WTC11 (cell line): ENCODE data around the gene RIMBP2. TPM values are rescaled to one million over a fixed set of nuclear protein-coding genes. Genes with fewer than 3 reads are reported as not detected.

Source experiments
- ATAC-seq: fragments of 200-7000 bp; cut with Tn5 transposase; 2 replicates; pipeline ENCODE4 v1.10.0; 2021; ENCODE audit warnings: mild to moderate bottlenecking, moderate library complexity
- CTCF ChIA-PET: fragments of 300-600 bp; sonication (Branson Sonifier 250); formaldehyde crosslinking; loops from one replicate; lab custom pipeline; 2021; ENCODE audit warnings: antibody characterized with exemption; lab: Charles Lee
- POLR2A ChIA-PET: fragments of 350-600 bp; sonication (Branson Sonifier 250); formaldehyde crosslinking; loops from one replicate; lab custom pipeline; 2021; ENCODE audit warnings: antibody characterized with exemption; lab: Charles Lee
- DNase-seq: peaks from one replicate; pipeline ENCODE4 v3.0.0; 2021; ENCODE audit warnings: low spot score
- H3K27ac Mint-ChIP-seq: 2 replicates; pipeline ENCODE4 v1.8.0; 2021; ENCODE audit warnings: mixed read lengths
- H3K27me3 Mint-ChIP-seq: 2 replicates; pipeline ENCODE4 v1.8.0; 2021; ENCODE audit warnings: low read depth, mild to moderate bottlenecking, moderate library complexity, mixed read lengths
- H3K36me3 Mint-ChIP-seq: 2 replicates; pipeline ENCODE4 v1.8.0; 2021; ENCODE audit warnings: mixed read lengths
- H3K4me1 Mint-ChIP-seq: 2 replicates; pipeline ENCODE4 v1.8.0; 2022; ENCODE audit warnings: mixed read lengths
- H3K4me3 Mint-ChIP-seq: 2 replicates; pipeline ENCODE4 v1.8.0; 2021; ENCODE audit warnings: mild to moderate bottlenecking, moderate library complexity, mixed read lengths
- H3K9me3 Mint-ChIP-seq: 2 replicates; pipeline ENCODE4 v1.8.0; 2021; ENCODE audit warnings: mixed read lengths
- AFF4 ChIP-seq: sonication (generic); formaldehyde crosslinking; IDR thresholded peaks from 2 replicates; pipeline ENCODE4 v1.8.1; 2023; ENCODE audit warnings: mild to moderate bottlenecking, missing genetic modification reagents, borderline replicate concordance
- ATF2 ChIP-seq: sonication (generic); formaldehyde crosslinking; IDR thresholded peaks from 2 replicates; pipeline ENCODE4 v1.8.1; 2022; ENCODE audit warnings: low read depth, missing genetic modification reagents, borderline replicate concordance
- CREB1 ChIP-seq: sonication (generic); formaldehyde crosslinking; IDR thresholded peaks from 2 replicates; pipeline ENCODE4 v1.8.0; 2023; ENCODE audit warnings: mild to moderate bottlenecking, missing genetic modification reagents
- CREM ChIP-seq: sonication (generic); formaldehyde crosslinking; IDR thresholded peaks from 2 replicates; pipeline ENCODE4 v1.8.1; 2022; ENCODE audit warnings: mild to moderate bottlenecking, missing genetic modification reagents, moderate library complexity
- CTCF ChIP-seq: fragments of 200-600 bp; IDR thresholded peaks from 2 replicates; pipeline ENCODE4 v1.8.0; 2022; ENCODE audit warnings: antibody characterized with exemption
- ESRRA ChIP-seq: sonication (generic); formaldehyde crosslinking; IDR thresholded peaks from 2 replicates; pipeline ENCODE4 v1.8.1; 2022; ENCODE audit warnings: mild to moderate bottlenecking, missing genetic modification reagents, borderline replicate concordance
- GABPB1 ChIP-seq: sonication (generic); formaldehyde crosslinking; IDR thresholded peaks from 2 replicates; pipeline ENCODE4 v1.8.1; 2023; ENCODE audit warnings: mild to moderate bottlenecking, missing genetic modification reagents
- IRF2 ChIP-seq: sonication (generic); formaldehyde crosslinking; IDR thresholded peaks from 2 replicates; pipeline ENCODE4 v1.8.0; 2022; ENCODE audit warnings: low read depth, missing genetic modification reagents, borderline replicate concordance
- NFE2L1 ChIP-seq: sonication (generic); formaldehyde crosslinking; IDR thresholded peaks from 2 replicates; pipeline ENCODE4 v1.8.1; 2023; ENCODE audit warnings: missing genetic modification reagents
- NFYB ChIP-seq: sonication (generic); formaldehyde crosslinking; conservative IDR thresholded peaks from 2 replicates; pipeline ENCODE4 v1.8.0; 2022; ENCODE audit warnings: low read depth, missing genetic modification reagents
- SOX15 ChIP-seq: fragments of 250-450 bp; sonication (Bioruptor Pico); IDR thresholded peaks from 2 replicates; pipeline ENCODE4 v1.9.0; 2021; ENCODE audit warnings: mild to moderate bottlenecking
- TEAD4 ChIP-seq: sonication (generic); formaldehyde crosslinking; IDR thresholded peaks from 2 replicates; pipeline ENCODE4 v1.8.0; 2022; ENCODE audit warnings: mild to moderate bottlenecking, missing genetic modification reagents
- TP53 ChIP-seq: sonication (generic); formaldehyde crosslinking; IDR thresholded peaks from 2 replicates; pipeline ENCODE4 v1.8.1; 2023; ENCODE audit warnings: mild to moderate bottlenecking, missing genetic modification reagents
- ZBTB43 ChIP-seq: sonication (generic); formaldehyde crosslinking; IDR thresholded peaks from 2 replicates; pipeline ENCODE4 v1.8.1; 2023; ENCODE audit warnings: mild to moderate bottlenecking, missing genetic modification reagents
- ZMAT4 ChIP-seq: fragments of 250-450 bp; sonication (Bioruptor Pico); IDR thresholded peaks from 2 replicates; pipeline ENCODE4 v1.9.0; 2021; ENCODE audit warnings: mild to moderate bottlenecking
- ZNF532 ChIP-seq: fragments of 250-450 bp; sonication (Bioruptor Pico); IDR thresholded peaks from 2 replicates; pipeline ENCODE4 v1.9.0; 2021; ENCODE audit warnings: mild to moderate bottlenecking, borderline replicate concordance
- ZSCAN18 ChIP-seq: fragments of 250-450 bp; sonication (Bioruptor Pico); IDR thresholded peaks from 2 replicates; pipeline ENCODE4 v2.1.2; 2022; ENCODE audit warnings: mild to moderate bottlenecking, moderate library complexity
- total RNA-seq: library from RNA; stranded (reverse); gene quantifications from 3 replicates; pipeline ENCODE4 v1.2.3, GENCODE V29; 2021

Gene RIMBP2
- total RNA-seq, 1 experiment from 2014 or later, result 2.6 TPM

- TF ChIP-seq ZBTB43 (CRISPR knock-in tag) (no peak), GABPB1 (no peak), TEAD4 (CRISPR knock-in tag) (no peak)
Measured at GRCh38 chr12:130484221-130484620, 231.9 kb downstream of the RIMBP2 start (continued).

- no peaks in the 10 kb centered on the region for H3K27me3 Mint-ChIP-seq
- H3K4me3 Mint-ChIP-seq, result no peak overlapping the region
- peaks cover 4% of the 10 kb centered on the region; the same call in 1 of the 2 replicates for H3K9me3 Mint-ChIP-seq
- peaks cover 18% of the 10 kb centered on the region for H3K4me1 Mint-ChIP-seq
- no peak overlapping the region for H3K27ac Mint-ChIP-seq
- DNase-seq (no peak), ATAC-seq (no peak)
- ChIA-PET CTCF (no interaction called here), POLR2A (no interaction called here)
- TF ChIP-seq IRF2 (no peak), SOX15 (CRISPR knock-in tag) (no peak), ZMAT4 (CRISPR knock-in tag) (no peak), NFE2L1 (no peak), CREM (CRISPR knock-in tag) (no peak)
- no peaks in the 10 kb centered on the region for H3K36me3 Mint-ChIP-seq
Measured at GRCh38 chr12:130483616-130484180, 232.4 kb downstream of the RIMBP2 start.

GRCh38 chr12:130482448-130482847 lies 233.7 kb downstream of the RIMBP2 start:
- peak overlapping the region; percentile 60; the same call in 1 of the 2 replicates for H3K27ac Mint-ChIP-seq
- H3K4me3 Mint-ChIP-seq, result no peak overlapping the region
- no peaks in the 10 kb centered on the region for H3K27me3 Mint-ChIP-seq
- no peaks in the 10 kb centered on the region for H3K36me3 Mint-ChIP-seq
- ChIA-PET POLR2A (no interaction called here), CTCF (no interaction called here)
- DNase-seq (peak; percentile 48), ATAC-seq (peak; percentile 73)
- peaks cover 18% of the 10 kb centered on the region for H3K4me1 Mint-ChIP-seq
- peaks cover 2% of the 10 kb centered on the region; the same call in 1 of the 2 replicates for H3K9me3 Mint-ChIP-seq
- TF ChIP-seq NFYB (CRISPR knock-in tag), result no peak
- TF ChIP-seq ESRRA (CRISPR knock-in tag), result no peak
- no peak for TF ChIP-seq CTCF
- no peak for TF ChIP-seq CREB1 (CRISPR knock-in tag)
- no peak for TF ChIP-seq ATF2 (CRISPR knock-in tag)
- TF ChIP-seq AFF4, result no peak
- no peak for TF ChIP-seq ZNF532 (CRISPR knock-in tag)
- no peak for TF ChIP-seq ZSCAN18
- TF ChIP-seq TP53 (CRISPR knock-in tag), result no peak
